DOHH2 (cell line): ENCODE measurements around the gene ZNF576.

Experiments used
- EZH2phosphoT487 ChIP-seq: fragments of 200-600 bp; sonication (generic); IDR thresholded peaks from 2 replicates; pipeline ENCODE4 v1.6.1; 2017; ENCODE audit warnings: borderline replicate concordance, mild to moderate bottlenecking, antibody characterized with exemption, low read length, moderate library complexity, mixed read lengths
- TF ChIP-seq, protein P1 (sequence below): fragments of 200-600 bp; sonication (generic); IDR thresholded peaks from one replicate; pipeline ENCODE4 v1.5.1; 2014; ENCODE audit warnings: antibody characterized with exemption, mild to moderate bottlenecking, low read depth, low read length; ENCODE audit not compliant: poor library complexity, severe bottlenecking

DNA sequence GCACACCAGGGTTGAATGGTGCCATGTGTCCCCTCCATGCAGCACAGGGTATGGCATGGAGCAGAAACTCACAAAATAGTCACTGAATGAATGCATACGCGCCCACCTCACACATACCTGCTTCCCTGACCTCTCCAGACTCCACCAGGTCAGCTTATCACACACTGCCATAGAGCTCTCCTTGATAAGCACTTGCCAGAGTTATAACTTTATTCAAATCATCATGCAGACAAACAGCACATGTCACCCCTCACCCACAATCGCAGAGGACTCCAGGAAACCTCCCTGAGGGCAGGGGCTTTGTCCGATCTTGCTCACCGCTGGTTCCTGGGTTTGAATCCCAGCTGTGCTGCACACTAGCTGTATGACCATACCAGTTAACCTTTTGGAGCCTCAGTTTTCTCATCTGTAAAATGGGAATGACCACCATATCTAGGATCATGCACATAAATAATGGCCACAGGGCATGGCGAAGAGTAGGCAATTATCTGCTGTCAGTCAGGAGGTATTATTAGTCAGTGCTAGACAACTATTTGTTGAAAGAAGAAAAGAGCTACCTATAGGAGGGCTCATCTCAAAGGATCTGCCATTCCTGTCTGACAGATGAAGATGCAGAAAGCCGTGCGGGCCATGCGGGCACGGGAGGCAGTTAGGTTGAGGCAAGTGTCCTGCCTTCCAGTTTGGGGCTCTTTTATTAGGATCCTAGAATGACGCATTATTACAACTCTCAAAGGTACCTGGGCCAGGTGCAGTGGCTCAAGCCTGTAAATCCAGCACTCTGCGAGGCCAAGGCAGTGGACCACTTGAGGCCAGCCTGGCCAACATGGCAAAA is 35.0 kb upstream of the ZNF576 start:
- TF ChIP-seq, protein P1, sequence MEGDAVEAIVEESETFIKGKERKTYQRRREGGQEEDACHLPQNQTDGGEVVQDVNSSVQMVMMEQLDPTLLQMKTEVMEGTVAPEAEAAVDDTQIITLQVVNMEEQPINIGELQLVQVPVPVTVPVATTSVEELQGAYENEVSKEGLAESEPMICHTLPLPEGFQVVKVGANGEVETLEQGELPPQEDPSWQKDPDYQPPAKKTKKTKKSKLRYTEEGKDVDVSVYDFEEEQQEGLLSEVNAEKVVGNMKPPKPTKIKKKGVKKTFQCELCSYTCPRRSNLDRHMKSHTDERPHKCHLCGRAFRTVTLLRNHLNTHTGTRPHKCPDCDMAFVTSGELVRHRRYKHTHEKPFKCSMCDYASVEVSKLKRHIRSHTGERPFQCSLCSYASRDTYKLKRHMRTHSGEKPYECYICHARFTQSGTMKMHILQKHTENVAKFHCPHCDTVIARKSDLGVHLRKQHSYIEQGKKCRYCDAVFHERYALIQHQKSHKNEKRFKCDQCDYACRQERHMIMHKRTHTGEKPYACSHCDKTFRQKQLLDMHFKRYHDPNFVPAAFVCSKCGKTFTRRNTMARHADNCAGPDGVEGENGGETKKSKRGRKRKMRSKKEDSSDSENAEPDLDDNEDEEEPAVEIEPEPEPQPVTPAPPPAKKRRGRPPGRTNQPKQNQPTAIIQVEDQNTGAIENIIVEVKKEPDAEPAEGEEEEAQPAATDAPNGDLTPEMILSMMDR = no peak
- no peak for TF ChIP-seq EZH2phosphoT487
